Chondrocyte (in vitro differentiated cells): ENCODE measurements around the gene ERGIC3. TPM values are rescaled to one million over a fixed set of nuclear protein-coding genes. Genes with fewer than 3 reads are reported as not detected.
"Not testable (repeated sequence)": the region's sequence is repeated elsewhere in the genome, so short reads cannot be mapped to it uniquely, and the experiment has no call there.

Experiments
- DNase-seq: peaks from one replicate; pipeline ENCODE4 v3.0.0; 2021; ENCODE audit warnings: mixed read lengths, low spot score
- H3K27ac Mint-ChIP-seq: one replicate; pipeline ENCODE4 v1.8.0; 2021; ENCODE audit warnings: mild to moderate bottlenecking, moderate library complexity, mixed read lengths; ENCODE audit not compliant: unreplicated experiment
- H3K27me3 Mint-ChIP-seq: 2 replicates; pipeline ENCODE4 v1.8.0; 2021; ENCODE audit warnings: low read depth, mixed read lengths
- H3K36me3 Mint-ChIP-seq: 2 replicates; pipeline ENCODE4 v1.8.0; 2021; ENCODE audit warnings: low read depth, mixed read lengths
- H3K4me1 Mint-ChIP-seq: 2 replicates; pipeline ENCODE4 v1.8.0; 2021; ENCODE audit warnings: low read depth, mild to moderate bottlenecking, mixed read lengths
- H3K4me3 Mint-ChIP-seq: one replicate; pipeline ENCODE4 v1.8.0; 2021; ENCODE audit warnings: mild to moderate bottlenecking, moderate library complexity, mixed read lengths; ENCODE audit not compliant: unreplicated experiment
- H3K9me3 Mint-ChIP-seq: 2 replicates; pipeline ENCODE4 v1.8.0; 2021; ENCODE audit warnings: low read depth, mixed read lengths
- total RNA-seq: library from RNA; stranded (reverse); gene quantifications from 3 replicates; pipeline ENCODE4 v1.2.1, GENCODE V29; 2021
- TF ChIP-seq, protein P1 (sequence below): fragments of 200-600 bp; sonication (generic); IDR thresholded peaks from 2 replicates; pipeline ENCODE4 v1.5.0; 2021; ENCODE audit warnings: antibody characterized with exemption, mild to moderate bottlenecking, moderate library complexity

Gene ERGIC3
- total RNA-seq, 1 donor from 2014 or later, result 208 TPM

DNA sequence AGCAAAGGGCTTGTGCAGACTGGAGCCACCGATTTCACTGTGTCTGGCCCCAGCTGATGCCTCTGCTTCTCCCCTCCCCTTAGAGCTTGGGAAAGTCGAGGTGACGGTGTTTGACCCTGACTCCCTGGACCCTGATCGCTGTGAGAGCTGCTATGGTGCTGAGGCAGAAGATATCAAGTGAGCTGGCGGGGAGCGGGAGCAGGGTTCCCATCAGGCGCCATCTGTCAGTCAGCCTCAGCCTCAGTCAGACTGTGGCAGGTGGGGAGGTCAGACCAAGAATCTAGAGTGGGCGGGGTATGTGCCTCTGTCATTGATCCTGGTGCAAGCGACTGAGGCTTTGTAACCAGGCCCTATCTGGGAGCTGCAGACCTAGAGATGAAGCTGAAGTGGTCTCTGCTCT, 5.5 kb downstream of the ERGIC3 start:
- no peak overlapping the region for H3K27ac Mint-ChIP-seq
- peak; percentile 37 for DNase-seq
- no peak overlapping the region for H3K4me3 Mint-ChIP-seq
- peaks cover 12% of the 10 kb centered on the region for H3K4me1 Mint-ChIP-seq
- H3K36me3 Mint-ChIP-seq, result peaks cover 16% of the 10 kb centered on the region
- H3K9me3 Mint-ChIP-seq, result no peaks in the 10 kb centered on the region
- H3K27me3 Mint-ChIP-seq, result no peaks in the 10 kb centered on the region
- TF ChIP-seq, protein P1, sequence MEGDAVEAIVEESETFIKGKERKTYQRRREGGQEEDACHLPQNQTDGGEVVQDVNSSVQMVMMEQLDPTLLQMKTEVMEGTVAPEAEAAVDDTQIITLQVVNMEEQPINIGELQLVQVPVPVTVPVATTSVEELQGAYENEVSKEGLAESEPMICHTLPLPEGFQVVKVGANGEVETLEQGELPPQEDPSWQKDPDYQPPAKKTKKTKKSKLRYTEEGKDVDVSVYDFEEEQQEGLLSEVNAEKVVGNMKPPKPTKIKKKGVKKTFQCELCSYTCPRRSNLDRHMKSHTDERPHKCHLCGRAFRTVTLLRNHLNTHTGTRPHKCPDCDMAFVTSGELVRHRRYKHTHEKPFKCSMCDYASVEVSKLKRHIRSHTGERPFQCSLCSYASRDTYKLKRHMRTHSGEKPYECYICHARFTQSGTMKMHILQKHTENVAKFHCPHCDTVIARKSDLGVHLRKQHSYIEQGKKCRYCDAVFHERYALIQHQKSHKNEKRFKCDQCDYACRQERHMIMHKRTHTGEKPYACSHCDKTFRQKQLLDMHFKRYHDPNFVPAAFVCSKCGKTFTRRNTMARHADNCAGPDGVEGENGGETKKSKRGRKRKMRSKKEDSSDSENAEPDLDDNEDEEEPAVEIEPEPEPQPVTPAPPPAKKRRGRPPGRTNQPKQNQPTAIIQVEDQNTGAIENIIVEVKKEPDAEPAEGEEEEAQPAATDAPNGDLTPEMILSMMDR, result no peak

DNA sequence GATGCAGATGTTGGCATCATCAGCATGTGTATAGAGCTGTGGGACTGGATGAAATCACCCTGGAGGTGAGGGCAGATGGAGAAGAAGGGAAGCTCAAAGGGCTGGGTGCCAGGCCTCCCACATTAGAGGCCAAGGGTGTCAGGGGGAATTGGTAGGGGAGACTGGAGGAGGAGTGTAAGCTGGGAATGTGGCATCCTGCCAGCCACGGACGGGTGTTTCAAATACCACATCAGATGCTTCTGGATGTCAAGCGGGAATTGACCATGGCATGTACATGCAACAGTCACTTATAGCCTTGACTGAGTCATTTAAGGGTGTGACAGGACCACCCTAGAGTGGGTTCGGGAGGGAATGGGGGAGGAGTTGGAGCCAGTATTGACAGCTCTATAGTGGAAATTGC, 9.6 kb downstream of the ERGIC3 start:
- no peaks in the 10 kb centered on the region for H3K27me3 Mint-ChIP-seq
- H3K36me3 Mint-ChIP-seq, result peaks cover 28% of the 10 kb centered on the region
- DNase-seq, result peak; percentile 55

GRCh38 chr20:35552914-35553313, 11.0 kb downstream of the ERGIC3 start:
- no peak overlapping the region for H3K4me3 Mint-ChIP-seq
- no peak overlapping the region for H3K27ac Mint-ChIP-seq
- peaks cover 35% of the 10 kb centered on the region for H3K36me3 Mint-ChIP-seq
- DNase-seq, result peak; percentile 4
- no peaks in the 10 kb centered on the region for H3K4me1 Mint-ChIP-seq
- no peaks in the 10 kb centered on the region for H3K27me3 Mint-ChIP-seq
- no peaks in the 10 kb centered on the region for H3K9me3 Mint-ChIP-seq
- TF ChIP-seq, protein P1, result no peak

More for the DNA sequence above, 9.6 kb downstream of the ERGIC3 start:
- TF ChIP-seq, protein P1, result no peak
- Mint-ChIP-seq H3K27ac (no peak overlapping the region), H3K9me3 (no peaks in the 10 kb centered on the region), H3K4me3 (no peak overlapping the region), H3K4me1 (no peaks in the 10 kb centered on the region)

DNA sequence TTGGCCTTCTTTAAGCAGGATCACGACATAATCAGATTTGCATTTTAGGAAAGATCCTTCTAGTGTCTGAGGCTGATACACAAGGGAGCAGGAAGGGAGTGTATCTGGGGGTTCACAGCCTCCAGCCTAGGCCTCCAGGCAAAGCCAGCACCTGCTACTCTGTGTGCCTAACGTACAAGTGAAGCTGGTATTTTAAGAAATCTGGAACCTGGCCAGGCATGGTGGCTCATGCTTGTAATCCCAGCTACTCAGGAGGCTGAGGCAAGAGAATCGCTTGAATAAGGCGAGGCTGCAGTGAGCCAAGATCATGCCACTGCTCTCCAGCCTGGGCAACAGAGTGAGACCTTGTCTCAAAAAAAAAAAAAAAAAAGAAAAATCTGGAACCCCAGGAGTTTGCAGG, 13.6 kb downstream of the ERGIC3 start:
- peaks cover 31% of the 10 kb centered on the region for H3K36me3 Mint-ChIP-seq

DNA sequence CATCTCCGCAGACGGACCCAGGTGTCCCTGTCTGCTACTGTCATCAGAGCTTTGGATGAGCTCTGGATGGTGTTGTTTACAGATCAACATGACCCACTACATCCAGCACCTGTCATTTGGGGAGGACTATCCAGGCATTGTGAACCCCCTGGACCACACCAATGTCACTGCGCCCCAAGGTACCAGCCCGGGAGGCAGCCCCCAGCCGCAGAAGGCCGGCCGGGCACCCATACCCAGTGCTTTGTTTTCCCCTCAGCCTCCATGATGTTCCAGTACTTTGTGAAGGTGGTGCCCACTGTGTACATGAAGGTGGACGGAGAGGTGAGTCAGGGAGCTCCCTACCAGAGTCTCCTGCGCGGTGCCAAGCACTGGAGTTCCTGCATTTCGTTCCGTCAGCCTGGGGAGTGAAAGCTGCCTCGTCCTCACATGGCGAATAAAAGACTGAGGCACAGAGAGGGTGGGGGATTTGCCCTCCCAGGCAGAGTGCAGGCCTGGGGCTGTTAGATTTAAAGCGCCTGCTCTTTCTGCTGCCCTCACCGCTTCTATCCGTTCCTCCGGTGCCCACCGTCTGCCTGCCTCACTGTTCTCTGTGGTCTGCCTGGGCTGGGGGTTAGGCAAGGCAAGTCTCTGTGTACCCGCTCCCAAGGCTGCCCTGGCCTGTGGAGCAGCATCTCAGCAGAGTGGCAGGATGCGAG, 14.2 kb downstream of the ERGIC3 start:
- peaks cover 2% of the 10 kb centered on the region for H3K4me1 Mint-ChIP-seq
- no peak overlapping the region for H3K27ac Mint-ChIP-seq
- H3K9me3 Mint-ChIP-seq, result no peaks in the 10 kb centered on the region
- no peak overlapping the region for H3K4me3 Mint-ChIP-seq
- peak; percentile 81 for DNase-seq
- no peaks in the 10 kb centered on the region for H3K27me3 Mint-ChIP-seq
- TF ChIP-seq, protein P1, result no peak
- H3K36me3 Mint-ChIP-seq, result peaks cover 31% of the 10 kb centered on the region

More for the DNA sequence above, 13.6 kb downstream of the ERGIC3 start:
- H3K27me3 Mint-ChIP-seq, H3K4me3 Mint-ChIP-seq, H3K27ac Mint-ChIP-seq, H3K9me3 Mint-ChIP-seq, H3K4me1 Mint-ChIP-seq: not testable (repeated sequence)
- peak; percentile 19 for DNase-seq

DNA sequence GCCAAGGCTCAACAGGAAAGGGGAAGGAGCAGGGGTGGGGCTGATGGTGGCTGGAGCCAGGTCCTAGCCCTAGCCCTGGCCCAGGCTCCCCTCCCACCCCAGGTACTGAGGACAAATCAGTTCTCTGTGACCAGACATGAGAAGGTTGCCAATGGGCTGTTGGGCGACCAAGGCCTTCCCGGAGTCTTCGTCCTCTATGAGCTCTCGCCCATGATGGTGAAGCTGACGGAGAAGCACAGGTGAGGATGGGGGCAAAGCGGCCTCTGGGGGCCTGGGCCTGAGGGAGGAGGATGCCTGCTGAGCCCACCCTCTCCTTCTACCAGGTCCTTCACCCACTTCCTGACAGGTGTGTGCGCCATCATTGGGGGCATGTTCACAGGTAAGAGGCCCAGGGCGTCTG, 15.0 kb downstream of the ERGIC3 start:
- Mint-ChIP-seq H3K27ac (no peak overlapping the region), H3K9me3 (no peaks in the 10 kb centered on the region), H3K27me3 (no peaks in the 10 kb centered on the region), H3K4me1 (peaks cover 2% of the 10 kb centered on the region), H3K4me3 (no peak overlapping the region), H3K36me3 (peaks cover 31% of the 10 kb centered on the region)
- peak; percentile 68 for DNase-seq
- TF ChIP-seq, protein P1, result no peak
